Gastroesophageal sphincter (tissue), 3 donors: ENCODE data around the gene LRRC4.

Source experiments
- CTCF ChIP-seq, 4 experiments: fragments of 200-600 bp in 2 of 4; fragments of 450-650 bp in 2 of 4; sonication (generic) in 1 of 4; IDR thresholded peaks; one replicate each; pipeline ENCODE4 v1.5.1; 2017 to 2019; ENCODE audit warnings: antibody characterized with exemption in 4 of 4, mild to moderate bottlenecking in 2 of 4, moderate library complexity in 2 of 4
- EP300 ChIP-seq: sonication (generic); formaldehyde crosslinking; IDR thresholded peaks from one replicate; pipeline ENCODE4 v1.6.1; 2017; ENCODE audit warnings: antibody characterized with exemption, mild to moderate bottlenecking
- POLR2A ChIP-seq, 2 donors: fragments of 450-650 bp; IDR thresholded peaks; one replicate each; pipeline ENCODE4 v1.6.1; 2017; ENCODE audit warnings: antibody characterized with exemption in 2 of 2, mild to moderate bottlenecking in 2 of 2, moderate library complexity in 1 of 2
- POLR2AphosphoS5 ChIP-seq: sonication (generic); formaldehyde crosslinking; IDR thresholded peaks from one replicate; pipeline ENCODE4 v1.6.1; 2017; ENCODE audit warnings: antibody characterized with exemption

DNA sequence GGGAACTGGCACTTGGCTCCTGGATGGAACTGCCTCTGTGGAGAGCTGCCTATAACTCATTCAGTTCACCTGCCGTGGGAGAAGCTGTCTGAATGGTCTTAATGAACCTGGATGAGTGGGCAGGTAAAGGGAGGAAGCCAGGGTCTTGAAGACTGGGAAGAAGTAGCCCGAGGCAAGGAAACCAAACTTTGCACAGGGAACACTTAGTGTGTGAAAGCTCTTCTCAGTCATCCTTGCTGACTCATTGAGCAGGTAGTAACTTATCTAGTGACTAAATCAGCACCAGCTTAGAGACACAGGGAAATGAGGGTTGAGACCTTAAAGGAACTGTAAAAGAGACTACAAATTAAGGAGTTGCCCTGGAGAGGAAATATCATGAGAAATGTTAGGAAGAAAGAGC is 9.9 kb downstream of the LRRC4 start:
- TF ChIP-seq POLR2AphosphoS5 (no peak), CTCF (IDR thresholded peaks at IDR 0.05) (no peak), EP300 (no peak), POLR2A (IDR thresholded peaks at IDR 0.05) (no peak)
